ENCODE data around the gene DGCR8. TPM values are rescaled to one million over a fixed set of nuclear protein-coding genes. Genes with fewer than 3 reads are reported as not detected.

Gene DGCR8
- total and polyA plus RNA-seq, 2 of the 4 experiments (the other 2 are of a cell fraction): 16.7 to 25.3 TPM

DNA sequence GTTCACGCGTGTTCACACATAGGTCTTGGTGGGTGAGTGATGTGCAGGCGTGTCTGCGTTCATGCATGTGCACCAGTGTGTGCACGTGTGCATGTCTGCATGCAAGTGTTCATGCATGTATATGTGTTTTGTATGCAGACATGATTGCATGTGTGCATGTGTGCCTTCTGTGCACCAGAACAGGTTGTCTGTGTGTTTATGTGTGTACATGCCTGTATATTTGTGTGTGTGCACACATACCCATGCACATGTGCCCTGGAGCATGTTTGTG lies 56.5 kb downstream of the DGCR8 start:
- H3K4me1 ChIP-seq (ENCODE audit: control insufficient read depth, insufficient read depth, low read length): peaks cover 17% of the 10 kb centered on the region
- H2AK5ac ChIP-seq (ENCODE audit: low read depth, low read length): no peak overlapping the region
- no peak overlapping the region for H2BK5ac ChIP-seq (ENCODE audit: low read depth, low read length, poor library complexity, severe bottlenecking)
- H4K8ac ChIP-seq (ENCODE audit: low read depth in 2 of 2, low read length in 2 of 2): no peak overlapping the region
- H3K79me1 ChIP-seq (ENCODE audit: low read depth in 1 of 2, low read length in 2 of 2): peaks cover 20 to 89% of the 10 kb centered on the region in 2 experiments
- H3K14ac ChIP-seq (replicated peaks; ENCODE audit: low read depth, low read length): no peak overlapping the region
- no peak overlapping the region for H3K23ac ChIP-seq (ENCODE audit: low read depth, low read length)
- H3K4me3 ChIP-seq (ENCODE audit: insufficient read depth, low read depth, low read length): no peak overlapping the region
- peaks cover 6% of the 10 kb centered on the region for H3K36me3 ChIP-seq (ENCODE audit: control insufficient read depth, insufficient read depth, low read length)
- H3K9me1 ChIP-seq (ENCODE audit: insufficient read depth, low read length): peaks cover 12% of the 10 kb centered on the region
- H3K18ac ChIP-seq (ENCODE audit: low read depth, low read length): no peak overlapping the region
- in situ Hi-C loops (cut with MboI; ENCODE audit: low sequenced_read_pairs) (no loop called here), dilution Hi-C loops (cut with HindIII; ENCODE audit: low sequenced_read_pairs, unreplicated experiment) (no loop called here), intact Hi-C loops (cut with micrococcal nuclease) (no loop called here)
- no peak overlapping the region for H4K5ac ChIP-seq (ENCODE audit: low read depth, low read length)
- no TSS peak for BruUV-seq (replicated peaks)
- H4K91ac ChIP-seq (ENCODE audit: insufficient read depth, low read depth, low read length): no peak overlapping the region
- no peak for ATAC-seq (ENCODE audit: low read depth)
- no peak for DNase-seq
- peak overlapping the region; percentile 39 for H2AFZ ChIP-seq (replicated peaks; ENCODE audit: low read length, poor library complexity)
- POLR2A ChIA-PET (ENCODE audit: unreplicated experiment): no interaction called here
- CTCF ChIA-PET: no interaction called here
- TF ChIP-seq CHD1 (IDR thresholded peaks at IDR 0.05; ENCODE audit: low read depth, low read length): no peak
- TF ChIP-seq, protein P1, sequence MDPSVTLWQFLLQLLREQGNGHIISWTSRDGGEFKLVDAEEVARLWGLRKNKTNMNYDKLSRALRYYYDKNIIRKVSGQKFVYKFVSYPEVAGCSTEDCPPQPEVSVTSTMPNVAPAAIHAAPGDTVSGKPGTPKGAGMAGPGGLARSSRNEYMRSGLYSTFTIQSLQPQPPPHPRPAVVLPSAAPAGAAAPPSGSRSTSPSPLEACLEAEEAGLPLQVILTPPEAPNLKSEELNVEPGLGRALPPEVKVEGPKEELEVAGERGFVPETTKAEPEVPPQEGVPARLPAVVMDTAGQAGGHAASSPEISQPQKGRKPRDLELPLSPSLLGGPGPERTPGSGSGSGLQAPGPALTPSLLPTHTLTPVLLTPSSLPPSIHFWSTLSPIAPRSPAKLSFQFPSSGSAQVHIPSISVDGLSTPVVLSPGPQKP (IDR thresholded peaks at IDR 0.05; ENCODE audit: borderline replicate concordance, low read depth, low read length): no peak
- TF ChIP-seq MAFK (IDR thresholded peaks at IDR 0.05; ENCODE audit: low read depth, low read length): no peak
- TF ChIP-seq MXI1 (IDR thresholded peaks at IDR 0.05; ENCODE audit: borderline replicate concordance, low read depth, low read length): no peak
- no peak for TF ChIP-seq RFX5 (IDR thresholded peaks at IDR 0.05; ENCODE audit: low read depth, low read length)
- TF ChIP-seq NFE2L2 (IDR thresholded peaks at IDR 0.05; ENCODE audit: low read depth, low read length): no peak
- TF ChIP-seq RCOR1 (IDR thresholded peaks at IDR 0.05; ENCODE audit: insufficient replicate concordance, low read length): no peak
- TF ChIP-seq CEBPB (IDR thresholded peaks at IDR 0.05; ENCODE audit: low read depth, low read length): no peak
- TF ChIP-seq MAZ (IDR thresholded peaks at IDR 0.05; ENCODE audit: borderline replicate concordance, low read depth, low read length): no peak
- no peak for TF ChIP-seq BHLHE40 (IDR thresholded peaks at IDR 0.05; ENCODE audit: low read depth, low read length)
- TF ChIP-seq FOS (IDR thresholded peaks at IDR 0.05; ENCODE audit: low read depth, low read length): no peak
- TF ChIP-seq POLR2A (IDR thresholded peaks at IDR 0.05; ENCODE audit: low read depth, low read length): no peak
- TF ChIP-seq RAD21 (IDR thresholded peaks at IDR 0.05; ENCODE audit: low read length): no peak
- TF ChIP-seq, protein P2, sequence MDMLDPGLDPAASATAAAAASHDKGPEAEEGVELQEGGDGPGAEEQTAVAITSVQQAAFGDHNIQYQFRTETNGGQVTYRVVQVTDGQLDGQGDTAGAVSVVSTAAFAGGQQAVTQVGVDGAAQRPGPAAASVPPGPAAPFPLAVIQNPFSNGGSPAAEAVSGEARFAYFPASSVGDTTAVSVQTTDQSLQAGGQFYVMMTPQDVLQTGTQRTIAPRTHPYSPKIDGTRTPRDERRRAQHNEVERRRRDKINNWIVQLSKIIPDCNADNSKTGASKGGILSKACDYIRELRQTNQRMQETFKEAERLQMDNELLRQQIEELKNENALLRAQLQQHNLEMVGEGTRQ (IDR thresholded peaks at IDR 0.05; ENCODE audit: low read depth, low read length): no peak
- H3K4ac ChIP-seq (ENCODE audit: low read depth, low read length): no peak overlapping the region
- peaks cover 79% of the 10 kb centered on the region for H4K20me1 ChIP-seq (ENCODE audit: insufficient read depth, low read length)
- H2AK9ac ChIP-seq (replicated peaks; ENCODE audit: low read depth, low read length, poor library complexity): no peak overlapping the region
- H3K9me3 ChIP-seq (ENCODE audit: control insufficient read depth, insufficient read depth, low read length): no peaks in the 10 kb centered on the region
- H2BK15ac ChIP-seq (ENCODE audit: low read depth, low read length): no peak overlapping the region
- H3K9ac ChIP-seq (ENCODE audit: low read depth, low read length): no peak overlapping the region
- no peak overlapping the region for H3K4me2 ChIP-seq (ENCODE audit: low read depth, low read length)
- WGBS, 2 experiments (ENCODE audit: extremely low coverage in 2 of 2, insufficient read length in 1 of 2): 90% methylated on average over 5 of the region's 5 CpGs; no CpG with 5 or more reads in 1 of the 2 experiments
- no peak overlapping the region for H3K27ac ChIP-seq (ENCODE audit: insufficient read depth, low read length)
- no peaks in the 10 kb centered on the region for H3K27me3 ChIP-seq (ENCODE audit: control insufficient read depth, insufficient read depth, low read length)
- no peak overlapping the region for H2BK20ac ChIP-seq (ENCODE audit: low read depth, low read length)
- no peak overlapping the region for H2BK120ac ChIP-seq (ENCODE audit: low read depth, low read length)
- no peak overlapping the region for H3K56ac ChIP-seq (ENCODE audit: extremely low read depth, insufficient read depth, low read length)
